GM18873 (cell line): ENCODE data around the gene CEACAM1.
"Not testable (repeated sequence)": the region's sequence is repeated elsewhere in the genome, so short reads cannot be mapped to it uniquely, and the experiment has no call there.

ENCODE experiments used
- ATAC-seq: cut with Tn5 transposase; IDR thresholded peaks from one replicate; pipeline ENCODE4 v1.9.1; 2021; ENCODE audit warnings: mild to moderate bottlenecking, moderate library complexity, moderate number of reproducible peaks; ENCODE audit not compliant: unreplicated experiment, low FRiP score

CEACAM1 gene

DNA sequence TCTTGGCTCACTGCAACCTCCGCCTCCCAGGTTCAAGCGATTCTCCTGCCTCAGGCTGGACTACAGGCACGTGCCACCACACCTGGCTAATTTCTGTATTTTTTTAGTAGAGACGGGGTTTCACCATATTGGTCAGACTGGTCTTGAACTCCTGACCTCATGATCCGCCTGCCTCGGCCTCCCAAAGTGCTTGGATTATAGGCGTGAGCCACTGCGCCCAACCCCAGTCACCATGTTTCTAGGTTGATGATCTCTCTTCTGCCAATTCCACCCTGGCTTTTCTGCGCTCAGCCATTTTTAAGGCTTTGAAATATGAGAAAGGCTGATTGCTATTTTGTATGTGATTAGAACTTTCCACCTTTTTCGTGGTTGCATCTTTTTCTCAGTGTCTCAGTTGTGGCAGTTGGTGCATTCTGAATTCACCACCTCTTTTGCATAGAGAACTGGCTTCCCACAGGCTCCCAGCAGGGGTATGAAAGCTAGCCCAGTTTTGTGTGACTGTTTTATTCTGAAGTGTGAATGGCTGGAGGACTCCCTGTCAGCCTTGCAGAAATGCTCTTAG lies 15.5 kb downstream of the CEACAM1 start:
- no peak for ATAC-seq

DNA sequence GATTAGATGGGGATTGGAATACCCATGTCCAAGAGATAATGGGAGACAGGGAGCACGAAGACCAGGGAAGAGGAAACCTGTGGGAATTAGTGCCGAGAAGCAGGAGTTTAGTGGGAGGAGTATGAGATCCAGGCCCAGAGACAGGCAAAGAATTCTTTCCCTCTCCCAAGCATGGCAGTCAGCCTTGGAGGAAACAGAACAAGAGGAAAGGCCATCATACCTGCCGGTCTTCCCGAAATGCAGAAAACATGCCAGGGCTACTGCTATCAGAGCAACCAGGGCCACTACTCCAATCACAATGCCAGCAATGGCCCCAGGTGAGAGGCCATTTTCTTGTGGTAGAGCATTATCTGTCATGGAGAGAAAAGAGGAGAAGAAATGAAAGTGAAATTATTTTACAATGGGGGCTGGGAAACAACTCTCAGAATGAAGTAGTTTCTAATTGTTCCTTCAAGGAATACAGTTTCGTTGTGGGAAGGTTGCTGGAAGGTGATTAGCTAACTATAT lies 16.1 kb downstream of the CEACAM1 start:
- ATAC-seq: no peak

DNA sequence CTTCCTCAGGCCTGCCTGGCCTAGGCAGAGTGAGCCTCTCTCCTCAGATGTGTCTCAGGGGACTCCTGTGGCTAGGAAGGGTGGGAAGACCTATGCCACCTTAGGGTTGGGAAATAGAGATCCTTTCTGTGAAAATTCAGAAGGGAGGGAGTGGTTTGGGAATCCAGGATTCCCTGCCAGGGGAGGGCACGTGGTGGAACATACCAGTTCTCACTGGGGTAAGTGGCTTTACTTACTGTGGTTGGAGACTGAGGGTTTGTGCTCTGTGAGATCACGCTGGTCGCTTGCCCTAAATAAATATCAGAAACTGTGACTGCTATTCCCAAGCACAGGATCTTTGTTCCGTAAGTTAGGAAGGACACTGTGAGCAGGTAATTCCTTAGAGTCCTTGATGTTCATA lies 16.9 kb downstream of the CEACAM1 start:
- no peak for ATAC-seq

DNA sequence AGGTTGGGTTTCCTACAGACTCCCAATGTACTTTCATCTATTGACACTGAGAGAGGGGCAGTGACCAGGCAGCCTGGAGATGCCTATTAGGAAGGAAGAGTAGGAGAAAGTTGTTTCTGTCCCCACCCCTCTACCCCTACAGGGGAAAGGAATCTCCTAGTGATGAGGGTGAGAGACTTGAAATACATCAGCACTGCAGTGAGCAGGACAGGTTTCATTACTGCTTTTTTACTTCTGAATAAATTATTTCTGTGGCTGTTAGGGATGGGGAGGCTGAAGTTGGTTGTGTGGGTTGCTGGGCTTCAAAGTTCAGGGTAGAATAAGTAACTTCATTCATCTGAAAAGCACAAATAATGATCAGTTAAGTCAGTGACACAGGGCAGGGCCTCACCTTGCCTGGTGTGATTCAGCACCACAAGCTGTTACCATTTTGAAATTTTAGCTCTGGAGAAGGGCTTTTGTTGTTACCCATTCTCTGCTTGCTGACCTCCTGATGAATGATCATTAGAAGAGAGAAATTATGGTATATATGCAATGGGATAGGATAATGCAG lies 19.3 kb downstream of the CEACAM1 start:
- ATAC-seq: no peak

DNA sequence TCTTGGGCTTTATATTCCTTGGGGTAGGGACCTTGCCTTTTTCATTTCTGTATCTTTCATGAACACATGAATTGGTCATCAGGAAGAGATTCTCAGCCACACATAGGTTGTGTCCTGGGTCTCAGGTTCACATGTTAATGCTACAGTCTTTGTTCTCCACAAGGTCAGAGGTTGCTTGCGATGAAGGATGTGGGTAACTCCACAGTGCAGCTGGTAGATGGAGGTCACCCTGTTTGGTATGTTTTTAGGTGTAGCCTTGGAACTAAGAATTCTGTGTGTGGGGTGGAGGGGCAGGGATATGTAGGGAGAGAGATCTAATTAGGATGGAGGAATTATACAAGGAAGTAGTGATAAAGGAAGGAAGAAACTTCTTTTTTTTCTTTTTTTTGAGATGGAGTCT lies 23.2 kb downstream of the CEACAM1 start:
- ATAC-seq: no peak

DNA sequence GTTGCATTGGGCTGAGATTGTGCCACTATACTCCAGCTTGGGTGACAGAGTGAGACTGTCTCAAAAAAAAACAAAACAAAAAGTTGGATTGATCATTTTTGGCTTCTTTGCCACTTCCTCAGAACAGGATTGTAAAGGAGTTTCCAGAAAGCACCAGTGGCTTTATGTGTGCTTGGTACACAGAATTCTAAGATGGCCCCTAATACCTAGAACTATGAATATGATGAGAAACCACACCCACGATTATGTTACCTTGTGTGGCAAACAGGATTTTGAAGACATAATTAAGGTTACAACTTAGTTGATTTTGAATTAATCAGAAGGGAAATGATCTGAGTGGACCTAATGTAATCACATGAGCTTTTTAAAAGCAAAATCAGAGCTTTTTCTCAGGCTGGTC lies 26.5 kb downstream of the CEACAM1 start:
- no peak for ATAC-seq

DNA sequence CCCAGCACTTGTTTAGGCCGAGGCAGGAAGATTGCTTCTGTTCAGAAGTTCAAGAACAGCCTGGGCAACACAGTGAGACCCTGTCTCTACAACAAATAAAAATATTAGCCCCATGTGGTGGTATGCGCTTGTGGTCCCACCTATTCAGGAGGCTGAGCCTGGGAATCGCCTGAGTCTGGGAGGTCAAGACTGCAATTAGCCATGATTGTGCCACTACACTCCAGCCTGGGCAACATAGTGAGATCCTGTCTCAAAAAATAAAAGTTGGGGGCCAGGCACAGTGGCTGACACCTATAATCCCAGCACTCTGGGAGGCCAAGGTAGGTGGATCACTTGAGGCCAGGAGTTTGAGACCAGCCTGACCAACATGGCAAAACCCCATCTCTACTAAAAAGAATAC lies 27.0 kb downstream of the CEACAM1 start:
- ATAC-seq: not testable (repeated sequence)

DNA sequence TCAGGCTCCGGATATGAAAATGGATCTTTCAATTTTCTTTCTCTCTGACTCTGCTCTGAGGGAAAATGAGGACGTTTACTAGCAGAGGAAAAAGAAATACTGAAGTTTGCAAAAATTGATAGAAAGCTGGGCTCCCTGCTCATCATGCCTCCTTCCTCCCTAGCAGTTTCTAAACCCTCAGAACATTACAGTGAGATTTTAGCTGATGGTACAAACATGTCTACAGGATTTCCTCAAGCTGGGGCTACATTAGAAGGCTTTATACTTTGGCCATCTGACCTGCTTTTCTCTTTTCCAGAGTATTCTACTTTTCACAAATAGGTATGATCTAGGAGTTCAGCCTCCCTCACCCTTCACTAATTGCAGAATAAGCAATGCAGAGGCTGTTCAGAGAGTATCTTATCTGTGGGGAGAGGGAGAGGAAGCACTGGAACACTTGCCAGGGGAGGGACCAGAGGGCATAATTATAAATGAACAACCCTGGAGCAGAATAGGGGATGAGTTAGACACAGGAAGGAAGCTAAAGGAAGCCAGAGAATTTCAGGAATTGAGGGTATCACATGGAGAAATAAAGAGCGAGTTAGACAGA lies 30.0 kb downstream of the CEACAM1 start:
- ATAC-seq: no peak

DNA sequence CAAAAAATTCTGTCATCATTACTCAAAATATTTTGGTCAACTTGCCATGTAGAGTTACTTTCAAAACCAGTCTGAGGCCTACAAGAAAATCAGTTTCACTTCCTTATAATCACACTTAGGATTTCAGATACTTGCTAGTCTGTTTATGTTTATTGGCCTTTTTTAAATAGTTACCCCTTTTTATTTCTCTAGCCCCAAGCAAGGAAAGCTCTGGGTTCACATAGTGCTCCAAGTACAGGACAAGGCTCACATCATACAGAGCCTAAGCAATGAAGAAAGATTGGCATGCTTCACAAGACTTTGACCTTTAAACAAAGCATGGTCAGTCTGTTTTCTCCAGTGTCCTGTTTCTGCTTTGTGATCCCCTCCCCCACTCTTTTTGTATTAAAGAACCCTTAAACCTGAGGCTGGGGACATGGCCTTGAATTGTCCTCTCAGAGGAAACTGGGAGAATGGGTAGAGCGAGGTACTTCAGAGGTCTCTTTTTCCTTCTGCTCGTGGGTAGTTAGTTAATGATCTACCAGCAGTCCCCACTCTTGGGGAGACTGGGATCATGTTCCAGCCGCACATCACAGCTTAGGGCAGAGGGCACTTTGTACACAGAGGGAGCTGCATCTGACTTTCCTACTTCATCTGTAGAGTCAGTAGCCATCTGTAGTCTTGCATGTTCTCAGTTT lies 30.7 kb downstream of the CEACAM1 start:
- ATAC-seq: no peak

DNA sequence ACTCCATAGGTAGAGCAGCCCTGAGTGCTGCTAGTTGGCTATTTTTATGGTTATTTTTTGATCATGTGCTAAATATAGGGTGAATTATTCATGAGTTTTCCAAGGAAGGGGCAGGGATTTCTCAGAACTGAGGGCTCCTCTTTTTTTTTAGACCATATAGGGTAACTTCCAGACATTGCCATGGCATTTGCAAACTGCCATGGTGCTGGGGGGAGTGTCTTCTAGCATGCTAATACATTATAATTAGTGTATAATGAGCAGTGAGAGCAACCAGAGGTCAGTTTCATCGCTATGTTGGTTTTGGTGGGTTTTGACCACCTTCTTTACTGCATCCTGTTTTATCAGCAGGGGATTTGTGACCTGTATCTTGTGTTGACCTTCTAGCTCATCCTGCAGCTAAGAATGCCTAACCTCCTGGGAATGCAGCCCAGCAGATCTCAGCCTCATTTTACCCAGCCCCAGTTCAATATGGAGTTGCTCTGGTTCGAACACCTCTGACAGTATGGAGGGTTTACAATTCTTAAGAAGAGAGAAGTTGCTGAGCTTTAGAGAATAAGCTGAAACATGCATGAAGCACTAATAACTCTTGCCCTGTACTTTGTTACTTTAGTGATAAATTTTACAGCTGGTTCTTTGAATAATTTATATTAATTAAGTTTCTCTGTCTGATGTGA lies 31.7 kb downstream of the CEACAM1 start:
- ATAC-seq: no peak

DNA sequence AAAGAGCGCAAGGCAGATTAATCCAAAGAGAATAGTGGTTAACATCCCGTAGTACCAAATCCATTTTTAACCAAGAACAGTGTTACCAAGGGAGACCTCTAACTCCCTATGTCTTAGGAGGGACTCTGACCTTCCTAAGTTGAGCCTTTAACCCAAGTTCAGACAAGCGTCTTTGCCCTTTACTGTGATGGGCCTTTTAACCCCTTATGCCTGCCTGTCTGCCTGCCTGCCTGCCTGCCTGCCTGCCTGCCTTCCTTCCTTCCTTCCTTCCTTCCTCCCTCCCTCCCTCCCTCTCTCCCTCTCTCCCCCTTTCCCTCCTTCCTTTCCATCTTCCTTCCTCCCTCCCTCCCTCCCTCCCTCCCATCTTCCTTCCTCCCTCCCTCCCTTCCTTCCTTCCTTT lies 32.6 kb downstream of the CEACAM1 start:
- no peak for ATAC-seq

DNA sequence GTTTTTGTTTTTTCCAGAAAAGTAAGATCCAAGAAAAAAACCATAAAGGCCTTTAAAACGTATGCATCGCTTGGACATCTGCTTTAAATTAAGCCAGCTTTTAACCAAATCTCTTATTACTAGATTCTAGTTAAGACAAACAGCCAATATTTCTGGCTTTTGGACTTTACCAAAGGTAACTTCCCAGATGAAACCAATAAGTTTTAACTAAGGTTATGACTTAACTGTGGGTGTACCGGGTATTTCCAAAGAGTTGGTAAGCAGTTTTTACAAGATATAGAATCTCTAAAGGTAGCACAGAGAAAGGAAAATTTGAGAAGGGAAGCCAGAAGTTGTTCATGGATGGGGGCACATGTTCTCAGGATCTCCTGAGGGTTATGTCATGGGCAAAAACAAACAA lies 34.0 kb downstream of the CEACAM1 start:
- ATAC-seq: no peak

DNA sequence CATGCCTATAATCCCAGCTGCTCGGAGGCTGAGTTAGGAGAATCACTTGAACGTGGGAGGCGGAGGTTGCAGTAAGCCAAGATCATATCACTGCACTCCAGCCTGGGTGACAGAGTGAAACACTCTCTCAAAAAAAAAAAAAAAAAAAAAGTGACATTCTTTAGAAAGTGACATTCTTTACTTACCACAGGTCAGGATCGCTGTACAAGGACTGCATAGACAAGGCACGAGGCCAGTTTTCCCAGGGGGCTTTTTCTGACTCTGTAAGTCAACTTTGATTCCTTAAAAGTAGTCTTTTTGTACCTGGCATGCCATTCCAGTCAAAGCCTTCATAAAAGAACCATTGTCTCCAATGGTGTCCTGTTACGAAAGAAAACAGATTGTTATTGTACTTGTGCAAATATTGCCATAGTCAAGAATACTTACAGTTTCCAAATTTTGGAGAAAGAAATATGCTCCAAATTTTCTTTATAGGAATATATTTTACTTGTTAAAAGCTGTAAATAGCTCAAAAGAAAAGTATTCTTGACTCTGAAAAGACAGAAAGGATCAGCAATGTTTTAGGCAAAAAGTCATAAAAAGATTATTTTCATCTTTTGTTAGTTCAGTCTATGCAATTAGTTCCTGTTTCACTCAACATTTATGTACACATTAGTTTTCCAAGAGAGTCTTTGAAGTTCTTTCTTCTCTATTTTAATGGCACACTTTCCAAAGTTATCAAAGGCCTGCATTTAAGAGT lies 39.3 kb downstream of the CEACAM1 start:
- no peak for ATAC-seq

DNA sequence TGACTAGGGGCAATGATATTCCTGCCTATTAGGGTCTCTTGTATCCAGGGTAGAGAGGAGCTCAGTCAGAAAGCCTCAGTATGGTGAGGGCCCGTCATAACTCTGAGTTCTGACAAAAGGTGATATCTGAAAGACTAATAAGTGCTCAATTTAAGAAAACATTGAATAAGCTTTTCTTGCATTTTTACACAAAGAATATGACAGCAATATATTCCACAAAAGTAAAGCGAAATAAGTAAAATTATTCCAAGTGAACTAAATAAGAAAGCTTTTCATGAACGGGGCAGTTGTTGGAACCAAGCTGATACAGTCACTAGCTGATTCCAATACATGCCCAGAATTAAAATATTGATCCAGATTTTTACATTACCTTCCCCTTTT lies 40.5 kb downstream of the CEACAM1 start:
- no peak for ATAC-seq

DNA sequence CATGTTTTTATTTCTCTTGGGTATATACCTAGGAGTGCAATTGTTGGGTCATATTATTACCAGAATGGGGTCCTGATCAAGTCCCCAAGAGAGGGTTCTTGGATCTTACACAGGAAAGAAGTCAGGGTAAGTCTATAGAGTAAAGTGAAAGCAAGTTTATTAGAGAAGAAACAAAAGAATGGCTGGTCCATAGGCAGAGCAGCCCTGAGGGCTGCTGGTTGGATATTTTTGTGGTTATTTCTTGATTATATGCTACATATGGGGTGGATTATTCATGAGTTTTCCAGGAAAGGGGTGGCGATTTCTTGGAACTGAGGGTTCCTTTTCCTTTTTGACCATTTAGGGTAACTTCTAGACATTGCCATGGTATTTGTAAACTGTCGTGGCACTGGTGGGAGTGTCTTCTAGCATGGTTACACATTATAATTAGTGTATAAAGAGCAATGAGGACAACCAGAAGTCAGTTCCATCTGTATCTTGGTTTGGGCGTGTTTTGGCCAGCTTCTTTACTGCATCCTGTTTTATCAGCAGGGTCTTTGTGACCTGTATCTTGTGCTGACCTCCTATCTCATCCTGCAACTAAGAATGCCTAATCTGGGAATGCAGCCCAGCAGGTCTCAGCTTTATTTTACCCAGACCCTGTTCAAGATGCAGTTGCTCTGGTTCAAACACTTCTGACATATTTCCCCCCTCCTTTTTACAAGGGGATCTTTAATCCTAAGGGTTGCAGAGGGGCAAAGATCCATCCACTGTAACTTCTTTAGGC lies 41.1 kb downstream of the CEACAM1 start:
- ATAC-seq: no peak

DNA sequence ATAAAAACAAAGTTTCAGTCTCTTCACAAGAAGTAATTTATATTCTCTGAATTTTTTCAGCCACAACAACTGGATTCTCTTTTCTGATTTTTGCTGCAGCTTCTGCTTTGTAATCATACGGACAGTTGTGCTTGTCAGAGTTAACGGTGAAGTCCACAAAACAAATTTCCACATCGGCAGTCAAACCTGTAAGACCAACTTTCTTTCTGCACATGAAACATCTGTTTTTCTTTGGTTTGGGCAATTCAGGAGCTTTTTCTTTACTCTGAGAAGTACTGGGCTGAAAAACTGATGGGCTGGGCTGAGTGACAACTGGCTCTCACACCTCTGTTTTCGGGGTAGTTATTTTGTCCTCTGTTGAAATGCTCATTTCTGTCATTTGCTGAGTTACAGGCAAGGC lies 43.2 kb downstream of the CEACAM1 start:
- not testable (repeated sequence) for ATAC-seq

DNA sequence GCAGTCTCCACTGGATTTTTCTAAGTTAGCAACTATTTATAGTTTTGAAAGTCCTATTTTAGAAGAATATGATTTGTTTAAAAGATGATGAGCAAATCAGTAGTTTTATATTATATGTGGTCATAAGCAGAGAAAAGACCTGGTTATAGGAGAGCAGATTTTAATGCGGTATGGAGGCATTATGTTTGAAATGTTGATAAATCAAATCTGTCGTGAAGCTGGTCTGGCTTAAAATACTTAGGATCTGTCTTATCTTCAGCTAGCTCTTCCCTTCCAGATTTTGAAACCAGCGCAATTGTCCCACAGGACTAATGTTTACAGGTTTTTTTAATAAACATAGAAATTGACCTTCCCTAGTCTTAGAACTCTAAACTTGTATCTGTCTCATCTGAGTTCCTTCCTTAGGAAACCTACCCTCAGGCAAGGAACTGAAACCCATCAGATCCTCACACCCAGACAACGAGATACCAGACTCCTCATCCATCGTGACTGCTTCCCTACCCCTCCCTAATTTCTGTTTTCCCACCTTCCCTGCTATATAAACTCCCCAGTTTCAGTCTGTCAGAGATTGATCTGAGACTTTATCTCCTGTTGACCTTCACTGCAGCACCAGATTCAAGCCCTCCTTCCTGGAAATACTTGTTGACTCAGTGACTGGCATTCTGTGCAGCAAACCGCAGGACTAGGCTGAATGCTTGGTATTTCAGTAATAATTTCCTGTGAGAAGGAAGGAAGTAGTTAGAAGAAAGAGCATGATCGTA lies 47.8 kb downstream of the CEACAM1 start:
- no peak for ATAC-seq

DNA sequence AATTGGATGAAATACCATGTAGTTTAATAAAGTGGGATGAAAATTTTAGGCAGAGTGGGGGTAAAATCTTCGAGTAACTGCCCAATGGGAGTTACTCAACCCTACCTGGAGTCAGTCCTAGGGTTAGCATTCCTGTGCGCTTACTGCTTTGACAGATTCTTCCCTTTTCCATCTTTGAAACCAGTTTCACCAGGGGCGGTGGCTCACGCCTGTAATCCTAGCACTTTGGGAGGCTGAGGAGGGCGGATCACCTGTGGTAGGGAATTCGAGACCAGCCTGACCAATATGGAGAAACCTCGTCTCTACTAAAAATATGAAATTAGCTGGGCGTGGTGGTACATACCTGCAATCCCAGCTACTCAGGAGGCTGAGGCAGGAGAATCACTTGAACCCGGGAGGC lies 48.5 kb downstream of the CEACAM1 start:
- no peak for ATAC-seq

DNA sequence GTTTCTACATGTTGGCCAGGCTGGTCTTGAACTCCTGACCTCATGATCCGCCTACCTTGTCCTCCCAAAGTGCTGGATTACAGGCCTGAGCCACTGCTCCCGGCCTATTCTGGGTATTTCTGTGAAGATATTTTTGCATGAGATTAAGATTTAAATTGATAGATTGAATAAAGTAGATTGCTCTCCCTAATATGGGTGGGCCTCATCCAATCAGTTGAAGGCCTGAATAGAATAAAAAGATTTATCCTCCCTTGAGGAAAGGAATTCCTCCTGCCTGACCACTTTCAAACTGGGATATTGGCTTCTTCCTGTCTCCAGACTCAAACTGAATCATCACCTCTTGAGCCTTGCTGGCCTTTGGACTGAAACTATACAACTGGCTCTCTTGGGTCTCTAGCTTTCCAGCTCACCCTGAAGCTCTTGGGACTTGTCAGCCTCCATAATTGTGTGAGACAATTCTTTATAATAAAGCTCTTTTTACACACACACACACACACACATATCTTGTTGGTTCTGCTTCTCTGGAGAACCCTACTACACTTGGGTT lies 49.4 kb downstream of the CEACAM1 start:
- ATAC-seq: no peak
